ENCODE measurements around the gene FAM163B. TPM values are rescaled to one million over a fixed set of nuclear protein-coding genes. Genes with fewer than 3 reads are reported as not detected.

The FAM163B gene
- total and polyA plus RNA-seq, 2 experiments from 2014 or later, result 0.60 to 1.3 TPM

GRCh38 chr9:133569121-133569785 lies 39.9 kb downstream of the FAM163B start (continued):
- TF ChIP-seq ZNF462 (CRISPR knock-in tag; IDR thresholded peaks at IDR 0.05) (no peak), NANOG (IDR thresholded peaks at IDR 0.05; ENCODE audit: borderline replicate concordance) (no peak), JUNB (IDR thresholded peaks at IDR 0.05; ENCODE audit: unreplicated experiment) (no peak), EZH2phosphoT487 (IDR thresholded peaks at IDR 0.05; ENCODE audit: unreplicated experiment) (no peak), POLR2AphosphoS5 (IDR thresholded peaks at IDR 0.05; ENCODE audit: low read depth) (no peak), STAT1 (IDR thresholded peaks at IDR 0.05; ENCODE audit: unreplicated experiment) (no peak), ZNF114 (CRISPR knock-in tag; IDR thresholded peaks at IDR 0.05) (no peak)

- no peaks in the 10 kb centered on the region for H3K4me1 ChIP-seq (ENCODE audit: insufficient read depth)
- Mint-ChIP-seq H3K4me1 (peaks cover 17% of the 10 kb centered on the region), H3K36me3 (ENCODE audit: low read depth) (no peaks in the 10 kb centered on the region; the same call in 2 of the 3 replicates), H3K27me3 (ENCODE audit: insufficient read depth, low read depth, poor library complexity) (peaks cover 3% of the 10 kb centered on the region), H3K27ac (no peak overlapping the region), H3K4me3 (no peak overlapping the region), H3K9me3 (no peaks in the 10 kb centered on the region)
- no peaks in the 10 kb centered on the region for H3K79me2 ChIP-seq (replicated peaks; ENCODE audit: insufficient read depth)
- no peaks in the 10 kb centered on the region for H4K20me1 ChIP-seq (replicated peaks; ENCODE audit: insufficient read depth)
- H3K9me2 ChIP-seq (ENCODE audit: insufficient read depth), result no peaks in the 10 kb centered on the region
- H3K4me3 ChIP-seq, result no peak overlapping the region
- H3K27me3 ChIP-seq (ENCODE audit: insufficient read depth), result no peaks in the 10 kb centered on the region
- ATAC-seq (no peak), DNase-seq (ENCODE audit: low spot score) (no peak)
- H3K36me3 ChIP-seq (ENCODE audit: insufficient read depth), result no peaks in the 10 kb centered on the region
- no peak overlapping the region for H3K4me2 ChIP-seq
- H2AFZ ChIP-seq, result no peak overlapping the region
- no peaks in the 10 kb centered on the region for H3F3A ChIP-seq (replicated peaks; ENCODE audit: low read depth)
- H3K27ac ChIP-seq (ENCODE audit: low read depth), result no peak overlapping the region
- no peak for TF ChIP-seq ETS1 (IDR thresholded peaks at IDR 0.05)
- no peak for TF ChIP-seq CTCF (conservative IDR thresholded peaks at IDR 0.05; ENCODE audit: low read depth in 2 of 2)
- TF ChIP-seq ZNF114 (CRISPR knock-in tag; IDR thresholded peaks at IDR 0.05), result no peak
- no peak for TF ChIP-seq EZH2phosphoT487 (IDR thresholded peaks at IDR 0.05; ENCODE audit: unreplicated experiment)
- TF ChIP-seq CREB1 (CRISPR knock-in tag; IDR thresholded peaks at IDR 0.05; ENCODE audit: low read depth), result no peak
- no peak for TF ChIP-seq NANOG (IDR thresholded peaks at IDR 0.05; ENCODE audit: borderline replicate concordance)
Measured at GRCh38 chr9:133568186-133568585, 41.0 kb downstream of the FAM163B start.
